GM10847 (cell line): ENCODE results near the gene SOX6.

Experiments used
- POLR2A ChIP-seq: IDR thresholded peaks from 2 replicates; pipeline ENCODE4 v1.6.1; 2011; ENCODE audit not compliant: insufficient read length; ENCODE audit errors: extremely low read depth

Gene SOX6

GRCh38 chr11:16356057-16356760 lies at the start of gene SOX6:
Gene SOX6, minus strand, starts transcription at chr11:16356546. Its CDS starts 15,298 bp downstream, at chr11:16341248.
- TF ChIP-seq POLR2A = no peak

GRCh38 chr11:16404781-16405285 lies 48.5 kb upstream of the SOX6 start:
- no peak for TF ChIP-seq POLR2A

GRCh38 chr11:16403851-16404250 lies 47.5 kb upstream of the SOX6 start:
- no peak for TF ChIP-seq POLR2A

- TF ChIP-seq POLR2A = no peak
Measured at GRCh38 chr11:16403448-16403803, 47.1 kb upstream of the SOX6 start.

- TF ChIP-seq POLR2A = no peak
Measured at GRCh38 chr11:16402654-16403447, 46.5 kb upstream of the SOX6 start.

GRCh38 chr11:16397390-16397789 lies 41.0 kb upstream of the SOX6 start:
- TF ChIP-seq POLR2A = no peak

- no peak for TF ChIP-seq POLR2A
Measured at GRCh38 chr11:16395601-16396000, 39.3 kb upstream of the SOX6 start.

GRCh38 chr11:16394947-16395346 lies 38.6 kb upstream of the SOX6 start:
- no peak for TF ChIP-seq POLR2A

GRCh38 chr11:16393340-16393739 lies 37.0 kb upstream of the SOX6 start:
- no peak for TF ChIP-seq POLR2A

- no peak for TF ChIP-seq POLR2A
Measured at GRCh38 chr11:16392616-16393015, 36.3 kb upstream of the SOX6 start.

- TF ChIP-seq POLR2A = no peak
Measured at GRCh38 chr11:16385099-16385498, 28.8 kb upstream of the SOX6 start.

- no peak for TF ChIP-seq POLR2A
Measured at GRCh38 chr11:16382638-16383380, 26.5 kb upstream of the SOX6 start.

GRCh38 chr11:16382186-16382585 lies 25.8 kb upstream of the SOX6 start:
- TF ChIP-seq POLR2A = no peak

- TF ChIP-seq POLR2A = no peak
Measured at GRCh38 chr11:16380941-16381568, 24.7 kb upstream of the SOX6 start.

GRCh38 chr11:16378906-16379305 lies 22.6 kb upstream of the SOX6 start:
- no peak for TF ChIP-seq POLR2A
